GM18519 (cell line): ENCODE data around the gene GOLGA6L4.
A peak's percentile ranks its signal among the peaks of the same experiment; 100 is the strongest.
"Not testable (repeated sequence)": the region's sequence is repeated elsewhere in the genome, so short reads cannot be mapped to it uniquely, and the experiment has no call there.

ENCODE experiments used
- ATAC-seq: cut with Tn5 transposase; IDR thresholded peaks from one replicate; pipeline ENCODE4 v1.9.1; 2021; ENCODE audit warnings: mild to moderate bottlenecking, moderate library complexity; ENCODE audit not compliant: unreplicated experiment, low FRiP score

The GOLGA6L4 gene, protein sequence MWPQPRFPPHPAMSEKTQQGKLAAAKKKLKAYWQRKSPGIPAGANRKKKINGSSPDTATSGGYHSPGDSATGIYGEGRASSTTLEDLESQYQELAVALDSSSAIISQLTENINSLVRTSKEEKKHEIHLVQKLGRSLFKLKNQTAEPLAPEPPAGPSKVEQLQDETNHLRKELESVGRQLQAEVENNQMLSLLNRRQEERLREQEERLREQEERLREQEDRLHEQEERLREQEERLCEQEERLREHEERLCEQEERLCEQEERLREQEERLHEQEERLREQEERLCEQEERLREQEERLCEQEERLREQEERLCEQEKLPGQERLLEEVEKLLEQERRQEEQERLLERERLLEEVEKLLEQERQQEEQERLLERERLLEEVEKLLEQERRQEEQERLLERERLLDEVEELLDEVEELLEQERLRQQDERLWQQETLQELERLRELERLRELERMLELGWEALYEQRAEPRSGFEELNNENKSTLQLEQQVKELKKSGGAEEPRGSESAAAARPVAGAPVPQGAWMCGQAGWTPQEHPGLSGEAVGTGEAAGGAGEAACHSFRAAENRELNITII

DNA sequence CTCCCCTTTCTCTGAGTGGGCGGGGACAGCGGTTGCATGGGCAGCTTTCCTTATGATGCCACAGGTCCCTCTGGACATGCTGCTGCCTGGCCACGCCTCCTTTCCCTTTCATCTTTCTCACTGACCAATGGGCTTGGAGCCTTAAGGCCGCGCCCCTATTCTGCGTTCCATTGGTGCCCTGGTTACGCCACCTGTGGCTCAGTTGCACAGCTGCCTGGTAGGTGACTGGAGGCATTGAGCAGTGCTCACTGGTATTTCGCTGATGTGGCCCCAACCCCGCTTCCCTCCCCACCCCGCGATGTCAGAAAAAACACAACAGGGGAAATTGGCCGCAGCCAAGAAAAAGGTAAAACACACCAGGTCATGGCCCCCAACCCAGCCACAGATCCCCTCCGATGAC lies at the start of gene GOLGA6L4:
Gene GOLGA6L4 (plus strand): TSS at position 201 of the 400 bp plus-strand sequence. CDS start 62 bp downstream, at position 263.
- not testable (repeated sequence) for ATAC-seq

DNA sequence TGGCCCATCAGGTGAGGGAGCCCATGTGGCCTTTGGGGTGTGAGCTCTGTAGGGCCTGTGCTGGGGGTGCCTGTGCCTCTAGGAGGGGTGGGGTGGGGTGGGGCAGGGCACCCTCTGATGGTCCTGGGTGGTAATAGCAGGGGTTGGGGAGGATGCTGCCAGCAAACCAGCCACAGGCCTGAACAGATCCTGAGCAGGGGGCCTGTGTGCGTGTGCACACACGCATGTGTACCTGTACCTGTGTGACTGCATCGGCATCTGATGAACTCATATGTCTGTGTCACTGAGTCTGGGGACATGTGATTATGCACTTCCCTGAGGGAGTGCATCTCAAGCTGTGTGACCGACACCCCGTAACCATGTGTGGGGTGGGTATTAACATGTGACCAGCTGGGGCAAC lies 42.6 kb upstream of the GOLGA6L4 start:
- ATAC-seq = not testable (repeated sequence)

DNA sequence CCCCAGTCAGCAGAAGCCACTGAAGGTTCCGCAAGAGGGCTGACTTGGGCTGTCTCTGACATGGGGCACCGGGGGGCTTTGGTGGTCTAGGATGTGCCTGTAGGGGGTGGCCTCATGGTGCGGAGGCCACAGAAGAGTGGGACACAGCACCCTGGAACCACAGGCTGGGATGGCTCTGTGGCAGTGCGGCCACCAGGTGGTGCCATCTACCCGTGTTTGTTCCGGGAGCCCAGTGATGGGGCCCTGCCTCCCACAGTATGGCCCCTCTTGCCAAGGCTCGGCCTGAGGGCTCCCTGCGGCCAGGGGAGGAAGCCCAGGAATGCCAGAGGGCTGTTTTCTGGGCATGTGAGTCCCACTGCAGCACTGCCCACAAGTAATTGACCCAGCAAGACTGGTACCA lies 40.0 kb upstream of the GOLGA6L4 start:
- ATAC-seq = peak; percentile 61

DNA sequence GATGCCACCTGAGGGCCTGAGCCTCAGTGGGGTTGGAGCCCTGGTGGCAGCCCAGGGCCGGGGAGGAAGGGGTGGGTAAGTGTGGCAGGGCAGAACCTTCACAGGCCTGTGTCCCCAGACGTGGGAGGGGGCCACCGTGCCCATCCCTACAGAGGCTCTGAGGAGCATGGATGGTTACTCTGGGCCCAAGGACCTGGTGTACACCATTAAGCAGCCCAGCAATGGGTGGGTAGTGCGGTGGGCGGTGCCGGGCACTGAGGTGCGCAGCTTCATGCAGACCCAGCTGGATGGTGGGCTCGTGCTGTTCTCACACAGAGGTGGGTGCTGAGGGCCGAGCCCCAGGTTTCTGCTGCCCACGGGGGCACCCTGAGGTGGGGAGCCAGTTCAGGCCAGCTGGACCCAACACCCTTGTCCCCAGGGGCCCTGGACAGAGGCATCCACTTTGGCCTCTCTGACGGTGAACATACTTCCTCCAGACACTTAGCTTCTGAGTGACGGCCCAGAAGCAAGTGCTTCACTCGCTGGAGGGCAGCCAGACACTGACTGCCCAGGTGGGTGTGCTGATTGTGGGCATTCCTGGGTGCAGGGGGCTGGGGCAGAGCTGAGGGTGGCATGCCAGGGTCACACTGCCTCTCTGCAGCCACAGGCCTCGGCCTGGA lies 38.9 kb upstream of the GOLGA6L4 start:
- not testable (repeated sequence) for ATAC-seq

DNA sequence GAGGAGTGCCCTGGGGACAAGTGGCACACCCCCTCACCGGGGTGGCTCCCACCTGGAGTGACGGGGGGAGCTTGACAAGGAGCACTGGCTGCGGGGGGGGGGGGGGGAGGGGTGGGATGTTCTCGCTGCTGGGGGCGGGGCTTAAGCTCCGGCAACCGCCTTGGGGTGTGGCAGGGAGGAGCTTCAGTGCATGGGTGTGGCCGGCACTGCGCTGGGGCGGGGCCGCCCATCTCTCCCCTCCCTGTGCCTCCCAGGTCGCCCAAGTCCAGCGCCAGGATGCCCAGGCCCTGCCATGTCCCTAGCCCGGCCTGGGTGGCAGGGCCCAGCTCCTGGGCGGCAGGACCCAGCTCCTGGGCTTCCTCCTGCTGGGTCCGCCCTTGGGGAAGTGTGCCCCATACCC lies 35.7 kb upstream of the GOLGA6L4 start:
- ATAC-seq = not testable (repeated sequence)

DNA sequence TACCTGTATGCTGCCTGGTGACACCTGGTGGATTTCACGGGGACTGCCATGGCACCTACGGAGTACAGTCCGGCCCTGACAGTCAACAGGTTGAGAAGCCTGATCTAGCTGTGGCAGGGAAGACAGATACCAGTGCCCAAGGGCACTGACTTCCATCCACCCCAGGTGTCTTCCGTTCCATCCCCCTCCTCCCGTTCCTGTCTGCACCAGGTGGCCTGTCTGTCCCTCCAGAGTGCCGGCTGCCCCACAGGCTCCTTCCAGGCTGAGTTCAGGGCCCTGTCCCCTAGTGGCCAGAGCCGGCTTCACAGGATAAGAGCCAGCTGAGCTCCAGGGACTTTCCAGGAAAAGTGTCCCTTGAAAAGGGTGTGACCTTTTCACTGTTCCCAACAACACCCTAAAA lies 10.9 kb downstream of the GOLGA6L4 start:
- not testable (repeated sequence) for ATAC-seq
